ENCODE results near the gene INMT. TPM values are rescaled to one million over a fixed set of nuclear protein-coding genes. Genes with fewer than 3 reads are reported as not detected.

Gene INMT
- total RNA-seq, 2 experiments from 2014 or later, result 0.32 TPM; not detected in 1

DNA sequence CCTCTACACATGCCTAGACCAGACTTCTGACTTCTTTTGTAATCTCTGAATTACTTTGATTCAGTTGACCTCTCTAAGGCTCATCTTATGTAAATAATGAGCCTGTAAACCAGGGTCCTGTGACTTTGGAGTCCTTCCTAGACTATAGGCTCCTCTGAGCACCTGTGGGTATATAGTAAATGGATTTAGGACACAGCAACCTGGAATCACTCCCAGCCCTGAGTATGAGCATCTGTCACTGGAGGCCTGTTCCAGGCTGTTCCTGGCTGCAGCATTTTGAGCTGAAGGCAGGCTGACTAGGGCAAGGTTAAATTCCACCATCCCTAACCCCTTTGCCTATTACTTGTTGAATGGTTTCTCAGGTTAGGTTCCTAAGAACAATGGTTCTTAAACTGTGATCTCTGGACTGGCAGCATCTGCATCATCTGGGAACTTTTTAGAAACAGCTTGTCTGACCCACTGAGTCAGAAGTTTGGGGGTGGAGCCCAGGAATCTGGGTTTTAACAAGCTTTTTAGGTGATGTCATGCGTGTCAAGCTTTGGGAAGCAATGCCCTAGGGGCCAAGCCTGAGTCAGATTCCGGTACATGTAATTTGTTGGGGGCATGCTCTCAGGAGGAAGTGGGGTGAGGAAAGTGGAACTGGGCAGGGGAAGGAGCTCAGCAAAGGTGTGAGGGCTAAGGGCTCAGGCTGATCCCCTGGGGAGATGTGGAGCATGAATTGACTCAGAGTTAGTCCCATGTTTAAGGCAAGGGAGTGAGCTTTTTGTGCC, 47.5 kb downstream of the INMT start:
- H2AFZ ChIP-seq (ENCODE audit: low read length), result peak overlapping the region; percentile 42; the same call in 1 of the 2 replicates
- peak; percentile 31 for DNase-seq (ENCODE audit: low spot score)
- H4K20me1 ChIP-seq (ENCODE audit: insufficient read depth, low read length), result no peaks in the 10 kb centered on the region
- CTCF ChIA-PET (ENCODE audit: unreplicated experiment), result interaction anchor here (0.6 to 1.2 kb wide), 4 partner anchors 28 to 323 kb away, joined by 3 to 5 read pairs (median 4); no protein-coding TSS in a partner anchor
- H3K4me3 ChIP-seq (ENCODE audit: low read depth, low read length, poor library complexity, severe bottlenecking), result no peak overlapping the region
- no peaks in the 10 kb centered on the region for H3K79me2 ChIP-seq (ENCODE audit: insufficient read depth, low read depth, low read length)
- H3K9me3 ChIP-seq (ENCODE audit: low read length), result no peaks in the 10 kb centered on the region
- peaks cover 50% of the 10 kb centered on the region for H3K4me1 ChIP-seq (ENCODE audit: insufficient read depth, low read length, poor library complexity, severe bottlenecking)
- H3K4me2 ChIP-seq (ENCODE audit: low read length), result peak overlapping the region; percentile 16; the same call in 1 of the 2 replicates
- POLR2A ChIA-PET, result interaction anchor here (0.8 to 0.9 kb wide), 2 partner anchors 90 to 175 kb away, joined by 3 read pairs; no protein-coding TSS in a partner anchor
- no peaks in the 10 kb centered on the region for H3K9me2 ChIP-seq (ENCODE audit: insufficient read depth, low read length)
- peak overlapping the region; percentile 6 for H3K27ac ChIP-seq (ENCODE audit: low read depth, low read length, poor library complexity, severe bottlenecking)
- TF ChIP-seq EZH2phosphoT487 (IDR thresholded peaks at IDR 0.05; ENCODE audit: borderline replicate concordance, low read depth, low read length), result no peak
- TF ChIP-seq CTCF (conservative IDR thresholded peaks at IDR 0.05; ENCODE audit: low read length), result no peak
- BruUV-seq (replicated peaks), result no TSS peak
- intact Hi-C loops (cut with micrococcal nuclease; ENCODE audit: unreplicated experiment), result no loop called here
- H3K36me3 ChIP-seq (ENCODE audit: insufficient read depth, low read length), result no peaks in the 10 kb centered on the region

- intact Hi-C loops (cut with micrococcal nuclease; ENCODE audit: unreplicated experiment), result loop anchor here (1.0 kb wide), 3 partner anchors 108 to 322 kb away; no protein-coding TSS in a partner anchor
- TF ChIP-seq EZH2phosphoT487 (IDR thresholded peaks at IDR 0.05; ENCODE audit: borderline replicate concordance, low read depth, low read length) (no peak), CTCF (conservative IDR thresholded peaks at IDR 0.05; ENCODE audit: low read length) (no peak)
- ChIA-PET CTCF (ENCODE audit: unreplicated experiment) (interaction anchor here (0.6 to 1.2 kb wide), 5 partner anchors 28 to 322 kb away, joined by 3 to 5 read pairs (median 4); no protein-coding TSS in a partner anchor), POLR2A (no interaction called here)
- Histone ChIP-seq H3K27ac (ENCODE audit: low read depth, low read length, poor library complexity, severe bottlenecking) (no peak overlapping the region), H3K9me2 (ENCODE audit: insufficient read depth, low read length) (no peaks in the 10 kb centered on the region), H3K9me3 (ENCODE audit: low read length) (no peaks in the 10 kb centered on the region), H3K4me1 (ENCODE audit: insufficient read depth, low read length, poor library complexity, severe bottlenecking) (peaks cover 50% of the 10 kb centered on the region), H4K20me1 (ENCODE audit: insufficient read depth, low read length) (no peaks in the 10 kb centered on the region), H3K79me2 (ENCODE audit: insufficient read depth, low read depth, low read length) (no peaks in the 10 kb centered on the region), H3K4me3 (ENCODE audit: low read depth, low read length, poor library complexity, severe bottlenecking) (no peak overlapping the region), H2AFZ (ENCODE audit: low read length) (no peak overlapping the region), H3K36me3 (ENCODE audit: insufficient read depth, low read length) (no peaks in the 10 kb centered on the region), H3K4me2 (ENCODE audit: low read length) (no peak overlapping the region; the same call in 1 of the 2 replicates)
- no peak for DNase-seq (ENCODE audit: low spot score)
- no TSS peak for BruUV-seq (replicated peaks)
Measured at GRCh38 chr7:30799976-30800661, 48.2 kb downstream of the INMT start.
